ENCODE measurements around the gene FGG.
"Not testable (repeated sequence)": the region's sequence is repeated elsewhere in the genome, so short reads cannot be mapped to it uniquely, and the experiment has no call there.

The FGG gene

GRCh38 chr4:154610582-154610981 is 1.9 kb downstream of the FGG start:
- DNase-seq = no peak

- DNase-seq = no peak
Observed at GRCh38 chr4:154609532-154609931, 2.9 kb downstream of the FGG start.

- no peak for DNase-seq
Observed at GRCh38 chr4:154608361-154609252, 3.8 kb downstream of the FGG start.

DNA sequence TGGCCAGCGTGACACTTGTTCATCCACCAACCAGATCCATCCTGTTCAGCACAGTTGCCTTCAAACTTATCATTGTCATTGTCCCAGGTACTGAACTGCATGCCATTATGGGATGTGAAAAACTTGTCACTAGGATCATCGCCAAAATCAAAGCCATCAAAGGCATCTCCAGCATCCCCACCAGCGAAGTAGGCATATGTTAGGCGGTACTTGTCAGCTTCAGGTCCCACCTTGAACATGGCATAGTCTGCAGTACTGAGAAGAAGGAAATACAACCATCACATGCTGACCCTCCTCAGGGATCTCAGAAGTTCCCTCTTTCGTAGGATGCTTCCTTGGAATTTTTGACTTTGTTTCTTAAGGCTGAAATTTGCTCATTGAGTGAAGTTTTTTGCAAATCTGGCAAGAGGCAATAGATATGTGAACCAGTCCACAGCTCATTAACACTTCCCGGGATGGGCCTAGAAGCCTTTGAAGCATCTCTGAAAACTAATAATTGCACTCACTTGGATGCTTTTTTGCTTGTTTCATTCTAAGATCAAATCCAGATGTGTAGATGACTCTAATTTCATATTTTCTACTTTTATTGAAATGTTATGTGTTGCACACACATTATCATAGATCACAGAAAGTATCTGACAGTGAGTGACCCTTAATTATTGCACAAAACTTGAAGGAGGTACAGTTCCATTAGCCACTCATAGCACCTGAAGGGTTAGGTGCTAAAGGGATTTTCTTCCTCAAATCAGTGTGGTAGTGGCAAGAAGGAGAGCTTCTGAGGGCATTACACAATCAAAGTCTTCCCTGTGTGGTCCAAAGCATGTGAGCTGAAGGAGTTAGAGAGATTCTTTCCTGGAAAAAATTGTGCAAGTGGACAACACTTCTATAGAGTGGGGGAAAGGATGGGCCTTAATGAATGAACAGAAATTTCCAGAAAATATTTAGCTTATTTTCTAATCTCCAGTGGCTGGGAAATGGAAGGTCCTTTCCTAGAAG is 5.4 kb downstream of the FGG start:
- no peak for DNase-seq

DNA sequence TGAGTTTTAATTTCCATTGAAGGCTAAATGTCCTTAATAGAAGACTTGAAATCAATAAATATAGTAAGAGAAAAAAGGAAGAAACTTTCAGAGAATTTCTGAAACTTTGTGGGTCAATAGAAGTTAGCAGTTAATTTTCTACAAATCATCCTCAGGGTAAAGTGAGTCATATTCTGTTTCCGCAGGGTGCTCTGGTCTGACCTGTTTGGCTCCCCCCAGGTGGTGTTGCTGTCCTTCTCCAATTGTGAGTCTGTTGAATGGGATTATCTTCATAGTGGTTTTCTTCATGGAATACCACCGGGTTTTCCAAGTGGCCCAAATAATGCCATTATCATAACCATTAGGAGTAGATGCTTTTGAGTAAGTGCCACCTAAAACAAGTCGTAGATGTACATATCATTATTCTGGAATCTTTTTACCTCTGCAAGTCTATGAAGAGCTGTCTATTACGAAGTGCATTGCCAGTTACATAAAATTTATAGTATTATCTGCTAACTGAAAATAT is 7.7 kb downstream of the FGG start:
- DNase-seq = no peak

- DNase-seq = no peak
Observed at GRCh38 chr4:154603033-154603943, 9.2 kb downstream of the FGG start.

DNA sequence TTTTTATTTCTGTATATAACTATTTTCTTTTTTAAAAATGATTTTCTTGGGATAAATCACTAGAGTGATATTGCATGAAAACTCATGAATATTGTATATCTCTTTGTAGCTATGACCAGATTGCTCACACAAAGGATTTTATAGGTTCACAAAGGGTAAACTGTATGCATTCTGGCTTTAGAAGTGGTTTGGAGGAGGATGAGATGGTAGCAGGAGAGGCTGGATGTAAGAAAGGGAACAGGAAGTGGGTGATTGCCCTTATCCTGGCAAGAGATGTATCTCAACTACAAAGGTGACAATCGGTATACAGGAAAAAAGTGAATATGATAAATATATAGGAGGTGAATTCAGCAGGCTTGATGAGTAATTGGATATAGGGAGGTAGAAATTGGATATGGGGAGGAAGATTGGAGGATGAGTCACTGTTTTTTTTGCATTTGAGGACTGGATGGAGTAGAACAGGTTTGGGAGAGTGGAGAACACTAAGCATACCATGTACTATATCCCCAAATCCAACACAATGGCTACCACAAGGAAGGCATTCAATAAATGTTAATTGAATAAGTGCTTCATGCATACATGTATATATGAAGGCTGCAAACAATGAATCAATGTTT is 9.9 kb downstream of the FGG start:
- DNase-seq = no peak

- no peak for DNase-seq
Observed at GRCh38 chr4:154597798-154598774, 14.4 kb downstream of the FGG start.

- DNase-seq = not testable (repeated sequence)
Observed at GRCh38 chr4:154597281-154597680, 15.2 kb downstream of the FGG start.

DNA sequence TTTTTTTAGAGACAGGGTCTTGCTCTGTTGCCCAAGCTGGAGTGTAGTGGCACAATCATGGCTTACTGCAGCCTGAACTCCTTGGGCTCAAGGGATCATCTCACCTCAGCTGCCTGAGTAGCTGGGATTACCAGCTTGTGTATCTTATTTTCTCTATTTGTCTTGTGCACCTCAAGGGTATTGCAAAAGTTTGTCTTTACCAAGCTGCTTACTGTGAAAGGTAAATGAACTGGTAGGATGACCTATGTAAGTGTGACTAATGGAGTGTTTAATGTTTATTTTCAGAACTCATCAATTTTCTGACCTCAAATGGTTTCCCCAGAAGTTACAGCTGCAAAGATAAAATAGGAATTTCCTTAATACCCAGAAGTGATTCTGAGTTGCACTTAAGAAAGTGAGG is 16.6 kb downstream of the FGG start:
- no peak for DNase-seq

DNA sequence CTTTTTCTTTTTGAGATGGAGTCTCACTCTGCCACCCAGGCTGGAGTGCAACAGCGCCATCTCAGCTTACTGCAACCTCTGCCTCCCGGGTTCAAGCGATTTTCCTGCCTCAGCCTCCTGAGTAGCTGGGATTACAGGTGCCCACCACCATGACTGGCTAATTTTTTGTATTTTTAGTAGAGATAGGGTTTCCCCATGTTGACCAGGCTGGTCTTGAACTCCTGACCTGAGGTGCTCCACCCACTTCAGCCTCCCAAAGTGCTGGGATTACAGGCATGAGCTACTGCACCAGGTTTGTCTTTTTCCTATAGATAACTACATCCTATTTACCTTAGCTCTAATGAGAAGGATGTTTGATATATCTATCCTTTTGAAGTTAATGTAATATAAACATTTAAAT is 18.1 kb downstream of the FGG start:
- DNase-seq = not testable (repeated sequence)

DNA sequence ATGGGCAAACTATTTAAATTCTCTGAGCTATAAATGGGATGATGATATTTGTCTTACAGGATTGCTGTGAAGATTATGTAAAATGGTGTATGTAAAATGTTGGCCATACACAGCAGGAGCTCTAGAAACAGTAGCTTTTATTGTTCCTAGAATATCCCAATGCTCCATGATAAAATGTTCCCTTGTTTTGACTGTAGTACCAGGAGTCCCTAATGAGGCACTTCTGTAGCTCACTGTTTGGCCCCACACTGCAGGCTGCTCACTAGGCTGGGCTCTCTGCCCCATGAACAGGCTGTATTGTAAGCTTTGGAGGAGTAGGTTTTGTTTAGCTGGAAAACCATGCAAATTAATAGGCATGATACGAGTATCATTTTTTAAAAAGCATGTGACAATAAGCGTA is 18.6 kb downstream of the FGG start:
- DNase-seq = no peak

DNA sequence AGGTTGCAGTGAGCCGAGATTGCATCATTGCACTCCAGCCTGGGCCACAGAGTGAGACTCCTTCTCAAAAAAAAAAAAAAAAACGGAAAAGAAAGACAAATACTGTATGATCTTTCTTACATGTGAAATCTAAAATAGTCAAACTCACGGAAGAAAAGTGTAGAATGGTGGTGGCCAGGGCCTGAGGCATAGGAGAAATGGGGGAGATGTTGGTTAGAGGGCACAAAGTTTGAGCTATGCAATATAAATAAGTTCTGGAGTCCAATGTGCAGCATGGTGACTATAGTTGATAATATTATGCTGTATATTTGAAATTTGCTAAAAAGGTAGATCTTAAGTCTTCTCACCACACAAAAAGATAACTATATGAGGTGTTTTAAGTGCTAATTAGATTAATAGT is 20.6 kb downstream of the FGG start:
- no peak for DNase-seq

- no peak for DNase-seq
Observed at GRCh38 chr4:154590329-154591006, 22.0 kb downstream of the FGG start, which contains the start of gene FGA. Gene FGA (minus strand): TSS chr4:154590742. CDS start chr4:154590687, 55 bp downstream.

- no peak for DNase-seq
Observed at GRCh38 chr4:154589296-154590197, 22.9 kb downstream of the FGG start.

DNA sequence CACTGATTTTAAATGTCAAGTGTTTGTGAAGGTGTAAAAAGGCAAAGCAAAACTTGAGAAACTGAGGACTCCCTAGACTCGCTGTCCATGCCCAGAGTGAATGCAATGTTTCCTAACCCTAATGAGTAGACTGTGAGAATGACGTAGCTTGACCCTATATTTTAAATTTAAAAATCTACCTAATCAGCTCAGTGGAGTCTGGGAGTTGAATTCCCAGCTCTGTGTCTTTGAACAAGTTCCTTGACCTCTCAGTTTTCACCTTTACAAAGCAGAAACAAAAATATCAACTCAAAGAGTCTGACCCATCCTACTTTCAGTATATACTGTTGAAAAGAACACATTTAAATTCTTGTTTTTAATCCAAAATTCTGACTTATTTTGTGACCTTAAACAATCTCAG is 24.3 kb downstream of the FGG start:
- no peak for DNase-seq

DNA sequence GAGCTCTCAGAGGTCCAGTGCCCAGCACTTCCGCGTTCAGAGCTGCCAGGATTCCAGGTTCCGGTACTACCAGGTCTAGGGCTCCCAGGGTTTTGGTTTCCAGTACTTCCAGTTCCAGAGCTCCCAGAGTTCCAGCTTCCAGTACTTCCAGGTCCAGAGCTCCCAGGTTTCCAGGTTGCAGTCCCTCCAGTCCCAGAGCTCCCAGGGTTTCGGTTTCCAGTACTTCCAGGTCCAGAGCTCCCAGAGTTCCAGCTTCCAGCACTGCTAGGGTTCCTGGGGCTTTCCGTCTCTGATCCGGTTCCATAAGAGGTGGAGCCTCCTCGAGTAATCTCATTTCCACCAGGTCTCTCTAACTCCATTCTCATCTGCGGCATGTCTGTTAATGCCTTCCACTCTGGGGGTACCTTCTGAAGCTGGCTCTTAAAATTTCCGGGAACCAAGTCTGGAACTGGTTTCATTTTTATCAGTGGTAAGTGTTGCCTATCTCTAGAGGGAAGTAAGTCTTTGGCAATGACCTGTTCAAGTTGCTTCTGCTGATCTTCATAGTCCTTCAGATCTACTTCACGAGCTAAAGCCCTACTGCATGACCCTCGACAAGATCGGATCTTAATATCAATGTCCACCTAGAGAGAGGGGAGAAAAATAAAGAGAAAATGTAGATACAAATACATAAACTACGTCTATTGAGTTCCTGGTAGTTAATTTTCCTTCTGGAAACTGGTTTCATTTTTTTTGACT is 26.0 kb downstream of the FGG start:
- no peak for DNase-seq

Measured in effector CD8-positive, alpha-beta T cell (primary cell).